NCI-H69 (cell line): Measurements from ENCODE around the gene CMSS1.

ENCODE experiments used
- DNase-seq: peaks from one replicate; lab custom pipeline; 2025; lab: John Stamatoyannopoulos, UW

The CMSS1 gene

DNA sequence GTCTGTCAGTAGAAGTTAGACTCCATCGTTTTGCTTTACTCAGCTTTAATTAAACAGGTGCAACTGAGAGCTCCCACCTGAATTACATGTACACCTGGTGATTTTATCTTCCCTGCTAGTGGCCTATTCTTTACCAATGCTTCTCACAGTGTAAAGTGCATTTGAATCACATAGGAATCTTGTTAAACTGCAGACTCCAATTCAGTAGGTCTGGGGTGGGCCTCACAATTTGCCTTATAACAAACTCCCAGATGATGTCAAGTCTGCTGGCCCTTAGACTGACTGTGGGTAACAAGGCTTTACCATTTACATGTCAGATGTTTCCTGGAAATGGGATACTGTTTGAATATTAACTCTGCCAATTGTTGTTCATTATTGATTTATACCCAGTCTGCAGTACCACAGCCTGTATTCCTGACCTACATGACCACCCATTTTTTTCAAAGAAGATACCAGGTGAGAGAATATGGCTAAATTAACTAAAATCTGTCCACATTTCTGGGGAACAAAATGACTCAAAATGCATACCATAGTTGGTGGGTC lies 37.2 kb downstream of the CMSS1 start:
- peak; percentile 38 for DNase-seq

DNA sequence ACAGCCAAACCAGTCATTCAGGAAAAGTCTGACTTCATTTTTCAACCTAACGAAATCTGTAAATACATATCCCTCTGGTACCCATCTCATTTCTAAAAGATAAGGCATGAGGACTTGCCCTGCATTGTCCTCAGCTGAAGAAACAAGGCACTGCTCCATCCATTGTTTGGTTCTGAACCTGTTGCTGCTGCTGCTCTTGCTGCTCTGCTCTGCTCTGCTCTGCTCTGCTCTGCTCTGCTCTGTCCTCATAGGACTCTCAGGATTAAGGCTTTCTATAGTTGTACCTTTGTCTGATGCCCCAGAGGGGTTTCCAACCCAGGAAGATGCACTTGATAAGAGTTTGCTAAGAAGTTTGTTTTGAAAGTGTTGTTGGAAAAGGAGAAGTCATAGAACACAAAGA lies 38.2 kb downstream of the CMSS1 start:
- DNase-seq = no peak

GRCh38 chr3:99856437-99857220 lies 39.0 kb downstream of the CMSS1 start:
- DNase-seq = peak; percentile 16

- DNase-seq = no peak
Observed at GRCh38 chr3:99857278-99857677, 39.6 kb downstream of the CMSS1 start.

GRCh38 chr3:99858469-99858868 lies 40.8 kb downstream of the CMSS1 start:
- DNase-seq = no peak

- DNase-seq = no peak
Observed at GRCh38 chr3:99859825-99860224, 42.2 kb downstream of the CMSS1 start.

- DNase-seq = no peak
Observed at GRCh38 chr3:99861216-99861615, 43.6 kb downstream of the CMSS1 start.

DNA sequence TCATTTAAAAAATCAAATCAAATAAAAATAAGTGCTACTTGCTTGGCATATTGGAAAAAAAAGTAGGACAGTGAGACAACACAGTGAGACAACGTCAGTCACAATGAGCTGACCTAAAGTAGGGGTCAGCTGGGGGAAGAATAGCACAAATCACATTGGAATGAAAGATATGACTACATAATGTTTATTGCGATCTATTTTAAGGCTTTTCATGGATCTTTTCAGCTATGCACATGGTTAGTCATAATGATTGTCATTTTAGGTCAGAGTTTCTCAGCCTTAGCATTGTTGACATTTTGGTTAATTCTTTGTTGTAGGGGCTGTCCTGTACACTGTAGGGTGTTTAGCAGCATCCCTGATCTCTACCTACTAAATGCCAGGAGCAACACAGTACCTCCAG lies 44.5 kb downstream of the CMSS1 start:
- DNase-seq = no peak

DNA sequence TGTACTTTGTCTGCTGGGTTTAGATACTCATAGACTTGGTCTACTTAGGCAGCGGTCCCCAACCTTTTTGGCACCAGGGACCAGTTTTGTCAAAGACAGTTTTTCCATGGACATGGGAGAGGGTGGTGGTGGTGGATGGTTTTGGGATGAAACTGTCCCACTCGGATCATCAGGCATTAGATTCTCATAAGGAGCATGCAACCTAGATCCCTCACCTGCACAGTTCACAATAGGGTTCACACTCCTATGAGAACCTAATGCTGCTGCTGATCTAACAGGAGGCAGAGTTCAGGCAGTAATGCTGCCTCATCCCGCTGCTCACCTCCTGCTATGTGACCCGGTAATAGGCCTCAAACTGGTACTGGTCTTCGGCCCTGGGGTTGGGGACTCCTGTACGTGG lies 45.3 kb downstream of the CMSS1 start:
- DNase-seq = no peak

- DNase-seq = no peak
Observed at GRCh38 chr3:99863588-99863987, 45.9 kb downstream of the CMSS1 start.

GRCh38 chr3:99864289-99864688 lies 46.6 kb downstream of the CMSS1 start:
- DNase-seq = no peak

GRCh38 chr3:99865321-99865720 lies 47.7 kb downstream of the CMSS1 start:
- peak; percentile 1 for DNase-seq

- DNase-seq = peak; percentile 70
Observed at GRCh38 chr3:99866261-99866761, 48.6 kb downstream of the CMSS1 start.

DNA sequence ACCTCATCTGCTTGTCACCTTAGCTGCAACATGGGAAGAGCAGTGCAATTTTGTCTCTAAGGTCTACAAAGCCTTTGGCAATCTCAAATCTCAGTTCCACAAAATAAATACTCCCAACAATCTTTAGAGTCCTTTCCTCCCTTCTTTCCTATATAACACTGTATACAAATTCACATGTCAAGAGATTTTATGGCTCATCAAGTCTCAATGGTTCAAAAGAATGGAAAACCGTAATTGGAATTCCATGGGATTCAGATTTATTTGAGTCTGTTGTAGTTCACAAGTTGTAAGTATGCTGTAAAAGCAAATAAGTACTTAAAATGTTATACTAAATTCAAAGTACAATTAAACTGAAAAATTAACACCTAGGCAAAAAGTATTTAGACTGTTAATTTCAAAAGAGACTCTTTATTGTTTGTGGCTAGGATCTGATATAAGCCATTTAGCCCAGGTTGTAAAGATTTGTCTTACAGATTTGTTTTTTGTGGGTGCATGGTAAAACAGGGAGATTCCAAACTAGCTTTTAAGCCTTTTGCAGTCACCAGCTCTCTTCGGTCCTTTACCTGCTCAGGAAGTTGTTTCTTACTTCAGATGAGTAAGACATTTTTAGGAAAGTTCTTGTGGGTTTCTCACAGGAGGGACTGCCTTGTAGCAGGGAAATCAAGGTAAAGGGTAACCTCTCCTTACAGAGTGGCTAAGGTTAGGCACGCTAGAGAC lies 50.1 kb downstream of the CMSS1 start:
- DNase-seq = peak; percentile 6

DNA sequence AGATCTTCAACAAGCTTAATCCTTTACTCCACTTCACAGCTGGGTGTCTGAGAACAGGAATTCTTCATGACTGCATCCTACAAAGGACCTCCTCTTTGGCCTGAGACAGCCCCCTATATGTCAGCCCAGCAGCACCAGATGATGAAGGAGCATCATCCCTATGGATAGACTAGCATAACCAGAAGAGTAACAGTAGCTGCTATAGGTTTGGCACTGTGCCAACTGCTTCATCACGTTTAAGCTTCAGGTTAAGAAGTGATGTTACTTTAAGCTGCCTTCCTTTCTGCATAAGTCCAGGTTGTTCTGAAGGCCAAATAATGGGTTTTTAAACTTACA lies 50.6 kb downstream of the CMSS1 start:
- peak; percentile 59 for DNase-seq

- DNase-seq = no peak
Observed at GRCh38 chr3:99869621-99870020, 52.0 kb downstream of the CMSS1 start.

DNA sequence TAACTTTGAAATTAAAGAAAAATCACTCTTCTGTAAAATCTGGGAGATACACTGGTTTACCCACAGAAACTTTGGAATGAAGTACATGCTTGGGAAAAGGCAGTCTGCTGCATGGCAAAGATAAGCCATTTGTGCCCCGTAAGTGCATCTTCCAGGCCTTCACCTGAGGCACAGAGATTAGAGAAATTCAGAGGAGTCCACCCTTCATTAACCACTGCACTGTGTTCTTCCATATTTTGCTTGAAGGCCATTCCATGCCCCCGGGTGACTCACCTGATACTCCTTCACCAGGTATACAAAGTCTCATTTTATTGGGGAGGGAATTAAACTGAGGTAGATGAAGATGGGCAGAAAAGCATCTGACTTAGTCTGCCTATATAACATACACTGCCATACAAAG lies 53.0 kb downstream of the CMSS1 start:
- DNase-seq = no peak

DNA sequence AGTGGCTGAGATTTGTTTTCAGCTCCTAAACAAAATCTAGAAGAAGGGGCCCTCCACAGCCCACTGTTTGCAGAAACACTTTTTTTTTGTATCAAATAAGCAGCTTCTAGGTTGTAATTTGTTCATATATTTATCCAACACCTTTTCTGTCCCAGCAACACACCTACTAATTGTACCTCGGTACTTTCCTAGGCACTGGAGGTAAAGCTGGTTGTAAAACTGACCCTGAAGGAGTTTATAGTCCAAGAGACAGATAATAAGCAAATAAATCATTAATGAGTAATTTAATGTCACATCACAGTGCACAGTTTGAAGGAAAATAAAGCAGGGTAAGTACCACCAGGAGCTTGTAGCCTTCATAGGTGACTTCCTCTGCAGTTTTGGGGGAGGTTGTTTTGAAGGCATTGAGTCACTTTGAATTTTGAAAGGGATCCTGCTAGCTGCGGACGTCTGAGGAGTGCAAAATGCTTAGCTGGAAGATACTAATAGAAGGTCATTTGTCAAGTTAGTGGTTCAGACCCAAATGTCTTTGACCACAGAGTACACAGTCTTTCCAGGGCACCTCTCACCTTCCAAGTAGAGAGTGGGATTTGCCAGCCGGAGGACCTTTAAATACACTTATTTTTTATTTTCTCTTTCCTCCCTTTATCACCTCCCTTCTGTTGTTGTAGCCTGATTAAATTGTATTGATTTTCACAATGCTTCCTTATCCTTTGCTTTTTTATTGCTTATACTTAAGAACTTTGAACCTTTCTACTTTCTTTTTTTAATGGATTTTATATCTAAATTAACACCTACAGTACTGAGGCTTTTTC lies 53.8 kb downstream of the CMSS1 start:
- DNase-seq = no peak

DNA sequence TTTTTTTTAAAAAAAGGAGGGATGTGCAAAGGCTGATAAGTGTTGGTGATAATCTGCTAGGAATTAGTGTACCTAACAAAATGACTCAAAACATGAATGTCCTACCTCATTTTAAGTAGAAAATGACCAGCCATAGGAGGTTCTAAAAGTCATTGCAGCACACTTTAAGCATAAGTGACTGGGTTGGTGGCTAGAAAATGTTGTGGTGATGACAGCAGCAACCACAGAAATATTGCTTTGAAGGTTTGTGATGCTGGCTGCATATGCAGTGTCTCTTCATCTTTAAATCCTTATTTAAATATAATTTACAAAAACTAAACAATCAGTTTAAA lies 55.2 kb downstream of the CMSS1 start:
- DNase-seq = peak; percentile 21

DNA sequence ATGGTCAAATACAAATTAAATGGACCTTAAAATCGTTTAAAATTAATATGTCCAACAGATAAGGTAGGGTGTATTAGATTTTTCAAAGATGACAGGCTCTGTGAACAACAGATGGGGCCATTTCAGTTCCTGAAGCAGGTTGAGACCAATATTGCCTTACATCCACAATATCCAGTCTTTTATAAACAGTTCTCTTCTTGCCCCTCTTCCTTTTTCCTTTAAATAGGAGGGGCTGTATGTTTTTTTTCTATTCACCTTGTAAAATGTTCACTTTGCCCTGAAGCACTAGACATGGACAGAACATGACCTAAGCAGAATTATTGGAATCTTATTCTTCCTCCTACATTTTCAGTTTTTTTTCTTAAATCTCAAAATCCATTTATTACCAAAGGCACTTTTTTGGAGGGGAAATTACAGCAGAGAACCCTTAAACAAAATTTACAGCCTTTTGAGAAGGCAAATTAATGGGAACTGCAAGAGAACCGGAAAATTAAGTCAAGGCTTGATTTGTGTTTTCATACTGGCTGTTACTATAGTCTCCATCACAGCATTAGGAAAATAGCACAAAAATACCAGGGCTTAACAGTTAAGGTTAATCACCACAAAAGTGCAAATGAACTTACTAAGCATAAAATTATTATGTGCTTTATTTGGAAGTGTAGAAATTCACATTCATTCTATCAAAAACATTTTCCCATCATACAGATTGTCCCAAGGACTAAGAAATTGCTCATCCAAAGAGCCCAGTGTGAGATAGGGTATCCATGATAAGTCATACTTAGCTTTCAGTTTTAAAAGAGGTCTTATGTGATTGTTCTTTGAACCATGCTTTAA lies 55.8 kb downstream of the CMSS1 start:
- DNase-seq = peak; percentile 28

GRCh38 chr3:99874237-99875002 lies 56.8 kb downstream of the CMSS1 start:
- DNase-seq = no peak
